Calu3 (cell line): ENCODE data around the gene VARS2. TPM values are rescaled to one million over a fixed set of nuclear protein-coding genes. Genes with fewer than 3 reads are reported as not detected.
A peak's percentile ranks its signal among the peaks of the same experiment; 100 is the strongest.

Experiments used
- BruUV-seq: library from RNA; stranded (reverse); fragments of 400-500 nt; replicated peaks from 2 replicates; lab custom pipeline; 2021; lab: Mats Ljungman, UMichigan
- CTCF ChIA-PET: fragments of 300-600 bp; sonication (Branson Sonifier 250); formaldehyde crosslinking; loops from one replicate; lab custom pipeline; 2022; ENCODE audit warnings: antibody characterized with exemption; lab: Charles Lee
- DNase-seq: peaks from one replicate; pipeline ENCODE4 v3.0.0; 2022
- H3K27ac Mint-ChIP-seq: one replicate; pipeline ENCODE4 v1.8.0; 2022; ENCODE audit warnings: mixed read lengths; ENCODE audit not compliant: unreplicated experiment
- H3K27me3 Mint-ChIP-seq: one replicate; pipeline ENCODE4 v1.8.0; 2022; ENCODE audit warnings: mixed read lengths; ENCODE audit not compliant: unreplicated experiment
- H3K36me3 Mint-ChIP-seq: one replicate; pipeline ENCODE4 v1.8.0; 2022; ENCODE audit warnings: mild to moderate bottlenecking, moderate library complexity, mixed read lengths; ENCODE audit not compliant: insufficient read depth, unreplicated experiment
- H3K4me1 Mint-ChIP-seq: one replicate; pipeline ENCODE4 v1.8.0; 2022; ENCODE audit warnings: mild to moderate bottlenecking, low read depth, mixed read lengths; ENCODE audit not compliant: unreplicated experiment
- H3K4me3 Mint-ChIP-seq: one replicate; pipeline ENCODE4 v1.8.0; 2022; ENCODE audit warnings: mild to moderate bottlenecking, low read depth, moderate library complexity, mixed read lengths; ENCODE audit not compliant: unreplicated experiment
- H3K9me3 Mint-ChIP-seq: one replicate; pipeline ENCODE4 v1.8.0; 2022; ENCODE audit warnings: low read depth, mixed read lengths; ENCODE audit not compliant: unreplicated experiment
- intact Hi-C: fragments of 100-400 bp; cut with micrococcal nuclease; formaldehyde crosslinking; loops from one replicate; pipeline ENCODE4 v1.10.0; 2022; ENCODE audit not compliant: unreplicated experiment
- total RNA-seq: library from RNA; stranded (reverse); gene quantifications from 2 replicates; pipeline ENCODE4 v1.2.3, GENCODE V29; 2022
- TF ChIP-seq, protein P1 (sequence below): fragments of 200-600 bp; IDR thresholded peaks from one replicate; pipeline ENCODE4 v1.8.0; 2022; ENCODE audit warnings: antibody characterized with exemption; ENCODE audit not compliant: unreplicated experiment

The VARS2 gene
- total RNA-seq, 1 experiment from 2014 or later: 33.0 TPM

DNA sequence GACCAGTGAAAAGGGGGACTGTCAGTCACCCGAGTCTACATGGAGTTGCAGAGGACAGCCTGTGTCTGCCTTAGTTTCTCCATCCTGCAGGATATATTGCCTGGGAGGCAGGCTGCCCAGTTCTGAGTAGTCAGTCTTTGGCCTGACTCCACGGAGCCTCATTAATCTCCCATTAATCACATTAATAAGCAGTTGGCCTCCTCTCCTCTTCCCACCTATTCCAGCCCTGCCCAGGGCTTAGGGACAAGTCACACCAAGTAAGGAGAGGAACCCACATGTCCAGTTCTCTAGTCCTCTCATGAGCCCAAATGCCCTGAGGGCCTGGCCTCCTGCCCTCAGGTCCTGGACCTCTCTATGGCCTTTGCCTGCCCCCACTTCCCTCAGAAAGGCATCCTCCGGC, 25.4 kb downstream of the VARS2 start:
- CTCF ChIA-PET: no interaction called here
- no peak overlapping the region for H3K27ac Mint-ChIP-seq
- no peak for DNase-seq
- intact Hi-C loops: loop anchor here (10.0 kb wide), 1 partner anchor 65 kb away; no protein-coding TSS in a partner anchor
- H3K36me3 Mint-ChIP-seq: peaks cover 5% of the 10 kb centered on the region
- H3K9me3 Mint-ChIP-seq: no peaks in the 10 kb centered on the region
- peaks cover 58% of the 10 kb centered on the region for H3K4me1 Mint-ChIP-seq
- no peak overlapping the region for H3K4me3 Mint-ChIP-seq
- no peaks in the 10 kb centered on the region for H3K27me3 Mint-ChIP-seq
- BruUV-seq: no TSS peak
- TF ChIP-seq, protein P1, sequence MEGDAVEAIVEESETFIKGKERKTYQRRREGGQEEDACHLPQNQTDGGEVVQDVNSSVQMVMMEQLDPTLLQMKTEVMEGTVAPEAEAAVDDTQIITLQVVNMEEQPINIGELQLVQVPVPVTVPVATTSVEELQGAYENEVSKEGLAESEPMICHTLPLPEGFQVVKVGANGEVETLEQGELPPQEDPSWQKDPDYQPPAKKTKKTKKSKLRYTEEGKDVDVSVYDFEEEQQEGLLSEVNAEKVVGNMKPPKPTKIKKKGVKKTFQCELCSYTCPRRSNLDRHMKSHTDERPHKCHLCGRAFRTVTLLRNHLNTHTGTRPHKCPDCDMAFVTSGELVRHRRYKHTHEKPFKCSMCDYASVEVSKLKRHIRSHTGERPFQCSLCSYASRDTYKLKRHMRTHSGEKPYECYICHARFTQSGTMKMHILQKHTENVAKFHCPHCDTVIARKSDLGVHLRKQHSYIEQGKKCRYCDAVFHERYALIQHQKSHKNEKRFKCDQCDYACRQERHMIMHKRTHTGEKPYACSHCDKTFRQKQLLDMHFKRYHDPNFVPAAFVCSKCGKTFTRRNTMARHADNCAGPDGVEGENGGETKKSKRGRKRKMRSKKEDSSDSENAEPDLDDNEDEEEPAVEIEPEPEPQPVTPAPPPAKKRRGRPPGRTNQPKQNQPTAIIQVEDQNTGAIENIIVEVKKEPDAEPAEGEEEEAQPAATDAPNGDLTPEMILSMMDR: no peak

DNA sequence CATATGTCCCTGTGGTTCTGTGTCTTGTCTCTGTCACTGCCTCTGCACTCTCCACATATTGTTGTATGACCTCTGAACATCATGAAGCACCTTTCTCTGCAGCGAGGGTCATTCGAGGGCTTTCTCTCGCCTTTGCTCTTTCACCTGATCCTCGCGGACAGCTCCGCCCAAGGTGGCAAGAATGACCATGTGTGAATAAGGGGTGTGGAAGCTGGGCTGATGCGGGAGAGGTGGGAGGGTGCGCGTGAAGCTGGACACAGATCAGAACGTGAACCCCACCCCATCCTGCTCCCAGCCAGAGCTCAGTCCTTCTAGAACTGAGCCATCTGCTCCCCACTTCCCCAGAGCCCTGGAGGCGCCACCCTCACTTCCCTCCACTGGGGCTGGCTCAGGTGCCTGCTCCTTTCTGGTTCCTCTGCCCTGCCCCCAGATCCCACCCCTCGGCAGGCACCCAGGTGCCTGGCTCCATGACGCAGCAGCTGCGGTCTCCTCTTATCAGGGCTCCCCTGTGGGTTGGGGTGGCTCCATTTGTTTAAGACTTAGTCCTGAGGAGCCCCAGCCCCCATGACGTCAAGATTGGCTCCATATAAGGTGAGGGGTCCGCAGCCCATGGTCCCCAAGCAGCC, 26.4 kb downstream of the VARS2 start, which contains the start of gene MUCL3:
TSS of gene MUCL3 (plus strand) at position 613 of the 626 bp plus-strand sequence. CDS start 27 bp downstream, outside the sequence.
- Mint-ChIP-seq H3K9me3 (no peaks in the 10 kb centered on the region), H3K27ac (no peak within 1 kb of the TSS), H3K4me1 (peaks cover 48% of the 10 kb centered on the region), H3K27me3 (no peaks in the 10 kb centered on the region), H3K36me3 (no peaks in the 10 kb centered on the region), H3K4me3 (no peak within 1 kb of the TSS)
- TF ChIP-seq, protein P1: peak; percentile 6
- DNase-seq: no peak
- intact Hi-C loops: no loop called here
- no TSS peak for BruUV-seq
- CTCF ChIA-PET: interaction anchor here (0.5 to 3.7 kb wide), 7 partner anchors 13 to 153 kb away, joined by 3 to 76 read pairs (median 8); no protein-coding TSS in a partner anchor

DNA sequence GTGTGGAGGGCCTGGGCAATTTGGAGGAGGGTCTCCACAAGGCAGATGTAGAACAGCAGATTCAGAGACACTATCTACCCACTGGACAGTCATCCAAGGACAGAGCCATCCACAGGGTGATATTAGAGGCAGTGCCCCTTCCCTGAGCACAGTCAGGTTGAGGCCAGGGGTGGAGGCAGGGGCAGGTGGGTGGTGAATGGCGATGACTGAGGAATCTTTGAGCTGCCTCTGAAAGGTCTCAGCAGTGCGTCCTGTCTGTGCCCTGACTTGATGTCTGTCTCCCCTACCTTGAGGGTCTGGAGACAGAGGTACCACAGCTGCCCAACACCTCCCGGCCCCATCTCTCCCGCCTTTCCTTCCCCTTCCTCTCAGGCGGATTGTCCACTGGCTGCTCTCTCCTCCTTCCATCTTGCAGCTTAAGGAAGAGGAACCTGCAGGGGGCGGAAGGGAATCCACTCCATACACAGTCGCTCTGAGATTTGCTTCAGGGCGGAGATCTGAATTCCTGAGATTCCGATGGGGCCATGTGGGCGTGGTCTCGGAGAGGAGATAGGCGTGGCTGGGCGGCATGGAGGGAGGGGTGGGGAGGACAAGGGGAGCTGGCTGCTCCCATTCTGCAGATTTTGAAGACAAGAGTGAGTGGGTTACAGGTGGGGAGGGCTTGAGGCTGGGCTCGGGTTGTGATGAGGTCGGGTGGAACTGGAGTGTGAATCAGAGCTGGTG, 28.5 kb downstream of the VARS2 start:
- Mint-ChIP-seq H3K36me3 (no peaks in the 10 kb centered on the region), H3K9me3 (no peaks in the 10 kb centered on the region), H3K4me3 (peak overlapping the region; percentile 29), H3K4me1 (peaks cover 38% of the 10 kb centered on the region), H3K27ac (peak overlapping the region; percentile 45), H3K27me3 (peaks cover 10% of the 10 kb centered on the region)
- peak; percentile 99 for DNase-seq
- BruUV-seq: no TSS peak
- TF ChIP-seq, protein P1: peak; percentile 77
- CTCF ChIA-PET: interaction anchor here (0.6 to 3.7 kb wide), 31 partner anchors 9 to 172 kb away, joined by 3 to 76 read pairs (median 5); partner anchors contain the start of genes GTF2H4, PSORS1C1, SFTA2 and VARS2
- intact Hi-C loops: loop anchor here (1.0 to 2.0 kb wide), 2 partner anchors 98 to 128 kb away; no protein-coding TSS in a partner anchor

DNA sequence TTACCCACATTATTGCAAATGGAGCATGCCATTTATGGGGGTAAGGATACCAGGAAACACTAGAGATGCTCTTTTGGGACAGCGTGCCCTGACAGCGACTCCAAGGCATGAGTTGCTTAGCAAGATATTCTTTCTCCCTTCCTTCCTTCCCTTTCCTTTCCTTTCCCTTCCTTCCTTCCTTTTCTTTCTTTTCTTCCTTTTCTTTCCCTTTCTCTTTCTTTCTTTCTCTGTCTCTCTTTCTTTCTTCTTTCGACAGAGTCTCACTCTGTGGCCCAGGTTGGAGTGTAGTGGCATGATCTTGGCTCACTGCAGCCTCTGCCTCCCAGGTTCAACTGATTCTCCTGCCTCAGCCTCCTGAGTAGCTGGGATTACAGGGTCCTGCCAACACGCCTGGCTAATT, 30.0 kb downstream of the VARS2 start:
- Mint-ChIP-seq H3K4me3 (no peak overlapping the region), H3K36me3 (no peaks in the 10 kb centered on the region), H3K4me1 (peaks cover 38% of the 10 kb centered on the region), H3K27me3 (peaks cover 26% of the 10 kb centered on the region), H3K9me3 (no peaks in the 10 kb centered on the region), H3K27ac (no peak overlapping the region)
- CTCF ChIA-PET: interaction anchor here (1.1 kb wide), 1 partner anchor 64 kb away, joined by 5 read pairs; no protein-coding TSS in a partner anchor
- TF ChIP-seq, protein P1: no peak
- intact Hi-C loops: no loop called here
- no peak for DNase-seq
- BruUV-seq: no TSS peak
